ENCODE measurements around the gene LRRK1. TPM values are rescaled to one million over a fixed set of nuclear protein-coding genes. Genes with fewer than 3 reads are reported as not detected.
"Not testable (repeated sequence)": the region's sequence is repeated elsewhere in the genome, so short reads cannot be mapped to it uniquely, and the experiment has no call there.

LRRK1 gene
- total RNA-seq, 3 donors from 2014 or later (not counting 1 experiment from before 2014, with no cell fraction given) = 1.2 to 5.5 (median 3.2) TPM

DNA sequence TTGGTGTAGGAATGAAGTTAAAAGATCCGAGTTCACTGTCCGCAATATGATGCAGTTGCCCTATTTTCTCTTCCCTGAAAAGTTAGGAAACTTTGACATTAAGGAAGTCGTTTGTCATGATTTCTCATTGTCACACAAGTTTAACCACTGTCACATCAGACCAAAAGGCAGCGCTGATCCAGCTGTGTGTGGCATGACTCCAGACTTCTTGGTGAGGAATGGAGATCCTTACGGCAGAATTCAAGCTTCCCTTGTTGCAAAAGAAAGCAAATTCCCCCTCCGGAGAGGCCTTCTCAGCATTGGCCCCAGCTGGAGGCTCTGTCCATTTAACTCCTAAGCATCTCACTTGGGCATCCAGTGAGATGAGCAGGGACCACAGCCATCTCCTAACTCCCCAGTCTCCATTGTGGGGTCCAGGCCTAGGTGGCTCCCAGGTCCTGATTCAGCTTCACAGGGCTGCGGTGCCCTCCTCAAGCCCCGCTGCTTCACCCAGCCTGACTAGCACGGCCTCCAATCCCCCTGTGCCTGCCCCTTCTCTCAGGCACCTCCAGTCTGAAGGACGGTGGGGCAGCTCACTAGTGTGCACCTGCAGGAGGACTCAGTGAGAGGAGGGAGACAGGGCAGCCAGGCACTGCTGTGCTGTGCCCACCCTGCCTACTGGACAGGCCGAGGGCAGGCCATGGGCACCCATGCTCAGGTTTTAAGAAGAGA is 173.2 kb downstream of the LRRK1 start:
- intact Hi-C loops (cut with micrococcal nuclease) = no loop called here
- H3K27ac ChIP-seq (ENCODE audit: low read length) = no peak overlapping the region
- no peaks in the 10 kb centered on the region for H3K27me3 ChIP-seq (ENCODE audit: control insufficient read depth, insufficient read depth, low read length)
- H3K36me3 ChIP-seq (ENCODE audit: control insufficient read depth, insufficient read depth, low read length) = no peaks in the 10 kb centered on the region
- H3K4me1 ChIP-seq (ENCODE audit: control insufficient read depth, insufficient read depth, low read length) = peaks cover 3% of the 10 kb centered on the region
- no peaks in the 10 kb centered on the region for H3K9me3 ChIP-seq (ENCODE audit: control insufficient read depth, insufficient read depth, low read length)
- Mint-ChIP-seq H3K4me1 (peaks cover 0 to 7% of the 10 kb centered on the region in 2 donors), H3K36me3 (no peaks in the 10 kb centered on the region), H3K9me3 (no peaks in the 10 kb centered on the region), H3K27me3 (ENCODE audit: low read depth in 2 of 2) (peaks cover 0 to 3% of the 10 kb centered on the region in 2 donors), H3K27ac (no peak overlapping the region), H3K4me3 (no peak overlapping the region)
- no peak for ATAC-seq
- TF ChIP-seq, protein P1, sequence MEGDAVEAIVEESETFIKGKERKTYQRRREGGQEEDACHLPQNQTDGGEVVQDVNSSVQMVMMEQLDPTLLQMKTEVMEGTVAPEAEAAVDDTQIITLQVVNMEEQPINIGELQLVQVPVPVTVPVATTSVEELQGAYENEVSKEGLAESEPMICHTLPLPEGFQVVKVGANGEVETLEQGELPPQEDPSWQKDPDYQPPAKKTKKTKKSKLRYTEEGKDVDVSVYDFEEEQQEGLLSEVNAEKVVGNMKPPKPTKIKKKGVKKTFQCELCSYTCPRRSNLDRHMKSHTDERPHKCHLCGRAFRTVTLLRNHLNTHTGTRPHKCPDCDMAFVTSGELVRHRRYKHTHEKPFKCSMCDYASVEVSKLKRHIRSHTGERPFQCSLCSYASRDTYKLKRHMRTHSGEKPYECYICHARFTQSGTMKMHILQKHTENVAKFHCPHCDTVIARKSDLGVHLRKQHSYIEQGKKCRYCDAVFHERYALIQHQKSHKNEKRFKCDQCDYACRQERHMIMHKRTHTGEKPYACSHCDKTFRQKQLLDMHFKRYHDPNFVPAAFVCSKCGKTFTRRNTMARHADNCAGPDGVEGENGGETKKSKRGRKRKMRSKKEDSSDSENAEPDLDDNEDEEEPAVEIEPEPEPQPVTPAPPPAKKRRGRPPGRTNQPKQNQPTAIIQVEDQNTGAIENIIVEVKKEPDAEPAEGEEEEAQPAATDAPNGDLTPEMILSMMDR (IDR thresholded peaks at IDR 0.05) = no peak
- H3K4me3 ChIP-seq (ENCODE audit: low read length) = no peak overlapping the region
- WGBS (ENCODE audit: insufficient coverage) = 85% methylated on average over 11 of the region's 11 CpGs
- DNase-seq = no peak

DNA sequence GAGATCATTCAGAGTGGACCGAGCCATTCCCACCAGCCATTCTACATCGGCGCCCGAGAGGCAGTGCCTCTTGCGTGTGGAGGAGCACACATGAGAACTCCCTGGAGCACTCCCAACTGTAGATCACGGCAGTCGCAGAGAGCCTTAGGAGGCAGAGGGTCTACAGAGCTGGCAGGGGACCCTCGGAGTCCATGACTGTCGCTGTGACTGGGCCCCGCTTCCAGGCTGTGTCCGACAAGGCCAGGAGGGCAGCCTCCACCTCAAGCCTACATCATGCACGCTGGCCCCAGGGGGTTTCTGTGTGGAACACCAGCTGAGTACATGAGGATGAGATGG is 173.7 kb downstream of the LRRK1 start:
- Mint-ChIP-seq H3K27me3 (ENCODE audit: low read depth in 2 of 2) (peaks cover 0 to 3% of the 10 kb centered on the region in 2 donors), H3K27ac (no peak overlapping the region), H3K4me1 (peaks cover 0 to 7% of the 10 kb centered on the region in 2 donors), H3K36me3 (no peaks in the 10 kb centered on the region), H3K9me3 (no peaks in the 10 kb centered on the region), H3K4me3 (no peak overlapping the region)
- DNase-seq (no peak), ATAC-seq (no peak)
- 95% methylated on average over 12 of the region's 12 CpGs for WGBS (ENCODE audit: insufficient coverage)
- Histone ChIP-seq H3K36me3 (ENCODE audit: control insufficient read depth, insufficient read depth, low read length) (no peaks in the 10 kb centered on the region), H3K27me3 (ENCODE audit: control insufficient read depth, insufficient read depth, low read length) (no peaks in the 10 kb centered on the region), H3K4me3 (ENCODE audit: low read length) (no peak overlapping the region), H3K9me3 (ENCODE audit: control insufficient read depth, insufficient read depth, low read length) (no peaks in the 10 kb centered on the region), H3K27ac (ENCODE audit: low read length) (no peak overlapping the region), H3K4me1 (ENCODE audit: control insufficient read depth, insufficient read depth, low read length) (peaks cover 3% of the 10 kb centered on the region)
- intact Hi-C loops (cut with micrococcal nuclease) = no loop called here
- TF ChIP-seq, protein P1 (IDR thresholded peaks at IDR 0.05) = no peak

DNA sequence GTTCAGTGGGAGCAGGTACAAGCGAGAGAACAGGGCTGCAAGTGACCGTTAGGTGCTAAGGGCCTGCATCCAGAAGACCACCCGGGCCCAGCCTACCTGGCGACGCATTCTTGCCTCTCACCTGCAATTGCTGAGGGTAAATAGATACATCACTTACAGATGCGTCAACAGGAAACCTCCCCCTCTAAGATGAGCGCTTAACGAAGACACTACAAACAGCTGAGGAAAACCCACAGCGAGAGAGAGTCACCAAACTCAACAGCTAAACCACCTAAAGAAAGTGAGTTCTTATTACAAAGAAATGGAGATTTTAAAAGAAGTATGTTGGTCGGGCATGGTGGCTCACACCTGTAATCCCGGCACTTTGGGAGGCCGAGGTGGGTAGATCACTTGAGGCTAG is 174.8 kb downstream of the LRRK1 start:
- no peak overlapping the region for H3K4me3 ChIP-seq (ENCODE audit: low read length)
- H3K9me3 ChIP-seq (ENCODE audit: control insufficient read depth, insufficient read depth, low read length) = no peaks in the 10 kb centered on the region
- no peaks in the 10 kb centered on the region for H3K36me3 ChIP-seq (ENCODE audit: control insufficient read depth, insufficient read depth, low read length)
- H3K27me3 ChIP-seq (ENCODE audit: control insufficient read depth, insufficient read depth, low read length) = no peaks in the 10 kb centered on the region
- no peak for ATAC-seq
- H3K4me1 ChIP-seq (ENCODE audit: control insufficient read depth, insufficient read depth, low read length) = peaks cover 1% of the 10 kb centered on the region
- peaks cover 0 to 5% of the 10 kb centered on the region in 2 donors for H3K4me1 Mint-ChIP-seq
- H3K9me3 Mint-ChIP-seq = no peaks in the 10 kb centered on the region
- no peak overlapping the region for H3K4me3 Mint-ChIP-seq
- no peak for DNase-seq
- H3K27ac ChIP-seq (ENCODE audit: low read length) = no peak overlapping the region
- no peaks in the 10 kb centered on the region for H3K36me3 Mint-ChIP-seq
- intact Hi-C loops (cut with micrococcal nuclease) = no loop called here
- WGBS (ENCODE audit: insufficient coverage) = 88% methylated on average over 8 of the region's 12 CpGs
- H3K27me3 Mint-ChIP-seq (ENCODE audit: low read depth in 2 of 2) = peaks cover 0 to 3% of the 10 kb centered on the region in 2 donors
- TF ChIP-seq, protein P1 (IDR thresholded peaks at IDR 0.05) = no peak
- no peak overlapping the region for H3K27ac Mint-ChIP-seq

DNA sequence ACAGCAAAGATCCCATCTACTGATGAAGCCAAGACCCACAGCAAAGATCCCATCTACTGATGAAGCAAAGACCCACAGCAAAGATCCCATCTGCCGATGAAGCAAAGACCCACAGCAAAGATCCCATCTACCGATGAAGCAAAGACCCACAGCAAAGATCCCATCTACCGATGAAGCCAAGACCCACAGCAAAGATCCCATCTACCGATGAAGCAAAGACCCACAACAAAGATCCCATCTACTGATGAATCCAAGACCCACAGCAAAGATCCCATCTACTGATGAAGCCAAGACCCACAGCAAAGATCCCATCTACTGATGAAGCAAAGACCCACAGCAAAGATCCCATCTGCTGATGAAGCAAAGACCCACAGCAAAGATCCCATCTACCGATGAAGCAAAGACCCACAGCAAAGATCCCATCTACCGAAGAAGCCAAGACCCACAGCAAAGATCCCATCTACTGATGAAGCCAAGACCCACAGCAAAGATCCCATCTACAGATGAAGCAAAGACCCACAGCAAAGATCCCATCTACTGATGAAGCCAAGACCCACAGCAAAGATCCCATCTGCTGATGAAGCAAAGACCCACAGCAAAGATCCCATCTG is 176.7 kb downstream of the LRRK1 start:
- H3K4me1 Mint-ChIP-seq; ATAC-seq; H3K9me3 ChIP-seq (ENCODE audit: control insufficient read depth, insufficient read depth, low read length); DNase-seq; intact Hi-C loops (cut with micrococcal nuclease); H3K27me3 Mint-ChIP-seq (ENCODE audit: low read depth in 2 of 2); H3K27ac ChIP-seq (ENCODE audit: low read length); H3K36me3 ChIP-seq (ENCODE audit: control insufficient read depth, insufficient read depth, low read length); H3K4me3 Mint-ChIP-seq; H3K9me3 Mint-ChIP-seq; H3K27me3 ChIP-seq (ENCODE audit: control insufficient read depth, insufficient read depth, low read length); H3K36me3 Mint-ChIP-seq; H3K4me1 ChIP-seq (ENCODE audit: control insufficient read depth, insufficient read depth, low read length); H3K4me3 ChIP-seq (ENCODE audit: low read length); H3K27ac Mint-ChIP-seq: not testable (repeated sequence)
- 88% methylated on average over 6 of the region's 6 CpGs for WGBS (ENCODE audit: insufficient coverage)

Data from natural killer cell (primary cell).